ENCODE measurements around the gene SLC39A3.

DNA sequence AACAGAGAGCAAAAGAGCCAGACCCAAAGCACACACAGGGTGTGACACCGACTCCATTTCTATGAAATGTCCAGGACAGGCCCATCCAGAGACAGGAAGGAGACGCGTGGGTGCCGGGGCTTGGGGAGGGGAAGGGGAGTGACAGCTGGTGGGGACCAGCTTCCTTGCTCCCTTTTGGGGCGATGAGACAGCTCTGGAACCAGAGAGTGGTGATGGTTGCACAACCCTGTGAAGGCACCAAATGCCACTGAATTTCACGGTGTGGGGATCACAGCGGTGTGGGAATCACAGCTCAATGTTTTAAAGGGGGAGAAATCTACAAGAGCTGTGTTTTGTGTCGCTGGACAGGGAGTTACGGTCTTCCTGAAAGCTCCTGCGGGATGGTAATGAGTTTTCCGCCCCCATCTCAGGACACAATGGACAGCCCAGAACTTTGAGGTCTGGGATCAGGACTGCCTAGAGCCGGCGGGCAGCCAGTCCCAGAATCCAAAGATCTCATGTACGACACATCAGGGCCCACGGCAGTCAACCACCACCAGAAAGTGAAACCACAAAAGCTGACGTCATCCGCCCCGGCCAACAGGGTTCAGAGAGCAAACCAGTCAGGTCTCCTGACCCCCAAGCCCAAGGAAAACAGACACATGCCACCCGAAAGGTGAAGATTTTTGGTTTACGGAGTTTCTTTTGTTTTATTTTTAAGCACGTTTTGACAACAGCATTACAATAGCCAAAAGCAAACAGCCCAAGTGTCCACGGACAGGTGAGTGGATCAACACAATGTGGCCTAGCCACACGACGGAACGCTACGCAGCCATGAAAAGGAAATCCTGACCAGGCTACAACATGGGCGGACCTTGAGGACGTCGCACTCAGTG is 36.0 kb upstream of the SLC39A3 start:
- TF ChIP-seq YY1 (IDR thresholded peaks at IDR 0.05; ENCODE audit: insufficient read depth, insufficient read length): no peak
- TF ChIP-seq ZNF274 (IDR thresholded peaks at IDR 0.05; ENCODE audit: low read depth, low read length): no peak
- no peak for TF ChIP-seq SUZ12 (IDR thresholded peaks at IDR 0.05; ENCODE audit: extremely low read depth, insufficient read depth, insufficient read length)

All from NT2/D1 (cell line).